ENCODE measurements around the gene DNM3.

DNM3 gene

DNA sequence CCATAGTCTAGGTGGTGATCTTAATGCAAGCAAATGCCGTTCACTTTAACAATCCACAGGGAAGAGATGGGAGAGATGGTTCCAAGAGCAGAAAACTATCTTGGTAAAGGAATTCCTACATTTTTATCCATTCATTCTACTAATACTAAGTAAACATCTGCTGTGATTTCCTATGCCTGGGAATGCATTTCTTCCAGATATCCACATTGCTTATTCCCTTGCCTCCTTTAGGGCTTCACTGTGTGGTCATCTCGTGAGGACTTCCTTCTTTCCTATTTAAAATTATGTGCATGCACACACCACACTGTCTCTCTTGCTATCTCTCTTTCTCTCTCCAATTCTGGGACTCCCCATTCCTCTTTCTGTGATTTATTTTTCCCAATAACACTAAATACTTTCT lies 380.1 kb downstream of the DNM3 start:
- no peak overlapping the region for H3K4me3 ChIP-seq (ENCODE audit: low read depth, low read length)
- H3K36me3 ChIP-seq (ENCODE audit: control insufficient read depth in 2 of 2, insufficient read depth in 1 of 2, low read length in 2 of 2): no peaks in the 10 kb centered on the region
- no peaks in the 10 kb centered on the region for H3K9me3 ChIP-seq (ENCODE audit: control insufficient read depth, insufficient read depth, low read depth, low read length)
- TF ChIP-seq ZNF549 (tag by site-specific recombination; IDR thresholded peaks at IDR 0.05): no peak
- no peak for TF ChIP-seq KLF10 (tag by site-specific recombination; IDR thresholded peaks at IDR 0.05)
- TF ChIP-seq, protein P1, sequence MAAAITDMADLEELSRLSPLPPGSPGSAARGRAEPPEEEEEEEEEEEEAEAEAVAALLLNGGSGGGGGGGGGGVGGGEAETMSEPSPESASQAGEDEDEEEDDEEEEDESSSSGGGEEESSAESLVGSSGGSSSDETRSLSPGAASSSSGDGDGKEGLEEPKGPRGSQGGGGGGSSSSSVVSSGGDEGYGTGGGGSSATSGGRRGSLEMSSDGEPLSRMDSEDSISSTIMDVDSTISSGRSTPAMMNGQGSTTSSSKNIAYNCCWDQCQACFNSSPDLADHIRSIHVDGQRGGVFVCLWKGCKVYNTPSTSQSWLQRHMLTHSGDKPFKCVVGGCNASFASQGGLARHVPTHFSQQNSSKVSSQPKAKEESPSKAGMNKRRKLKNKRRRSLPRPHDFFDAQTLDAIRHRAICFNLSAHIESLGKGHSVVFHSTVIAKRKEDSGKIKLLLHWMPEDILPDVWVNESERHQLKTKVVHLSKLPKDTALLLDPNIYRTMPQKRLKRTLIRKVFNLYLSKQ (tag by site-specific recombination; IDR thresholded peaks at IDR 0.05; ENCODE audit: borderline replicate concordance): no peak
- no peak for TF ChIP-seq ZNF621 (tag by site-specific recombination; IDR thresholded peaks at IDR 0.05)
- TF ChIP-seq, protein P2, sequence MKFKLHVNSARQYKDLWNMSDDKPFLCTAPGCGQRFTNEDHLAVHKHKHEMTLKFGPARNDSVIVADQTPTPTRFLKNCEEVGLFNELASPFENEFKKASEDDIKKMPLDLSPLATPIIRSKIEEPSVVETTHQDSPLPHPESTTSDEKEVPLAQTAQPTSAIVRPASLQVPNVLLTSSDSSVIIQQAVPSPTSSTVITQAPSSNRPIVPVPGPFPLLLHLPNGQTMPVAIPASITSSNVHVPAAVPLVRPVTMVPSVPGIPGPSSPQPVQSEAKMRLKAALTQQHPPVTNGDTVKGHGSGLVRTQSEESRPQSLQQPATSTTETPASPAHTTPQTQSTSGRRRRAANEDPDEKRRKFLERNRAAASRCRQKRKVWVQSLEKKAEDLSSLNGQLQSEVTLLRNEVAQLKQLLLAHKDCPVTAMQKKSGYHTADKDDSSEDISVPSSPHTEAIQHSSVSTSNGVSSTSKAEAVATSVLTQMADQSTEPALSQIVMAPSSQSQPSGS (tag by site-specific recombination; IDR thresholded peaks at IDR 0.05; ENCODE audit: low read depth): no peak
- TF ChIP-seq, protein P3, sequence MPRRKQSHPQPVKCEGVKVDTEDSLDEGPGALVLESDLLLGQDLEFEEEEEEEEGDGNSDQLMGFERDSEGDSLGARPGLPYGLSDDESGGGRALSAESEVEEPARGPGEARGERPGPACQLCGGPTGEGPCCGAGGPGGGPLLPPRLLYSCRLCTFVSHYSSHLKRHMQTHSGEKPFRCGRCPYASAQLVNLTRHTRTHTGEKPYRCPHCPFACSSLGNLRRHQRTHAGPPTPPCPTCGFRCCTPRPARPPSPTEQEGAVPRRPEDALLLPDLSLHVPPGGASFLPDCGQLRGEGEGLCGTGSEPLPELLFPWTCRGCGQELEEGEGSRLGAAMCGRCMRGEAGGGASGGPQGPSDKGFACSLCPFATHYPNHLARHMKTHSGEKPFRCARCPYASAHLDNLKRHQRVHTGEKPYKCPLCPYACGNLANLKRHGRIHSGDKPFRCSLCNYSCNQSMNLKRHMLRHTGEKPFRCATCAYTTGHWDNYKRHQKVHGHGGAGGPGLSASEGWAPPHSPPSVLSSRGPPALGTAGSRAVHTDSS (tag by site-specific recombination; IDR thresholded peaks at IDR 0.05): no peak
- TF ChIP-seq ZNF292 (tag by site-specific recombination; IDR thresholded peaks at IDR 0.05; ENCODE audit: borderline replicate concordance, low read depth): no peak
- TF ChIP-seq ZBTB8A (tag by site-specific recombination; IDR thresholded peaks at IDR 0.05): no peak
- no peak for TF ChIP-seq GLI2 (tag by site-specific recombination; IDR thresholded peaks at IDR 0.05; ENCODE audit: borderline replicate concordance, low read depth)
- TF ChIP-seq SETDB1 (IDR thresholded peaks at IDR 0.05; ENCODE audit: insufficient read length, low read length): no peak
- no peak for TF ChIP-seq ZNF138 (tag by site-specific recombination; IDR thresholded peaks at IDR 0.05; ENCODE audit: borderline replicate concordance)
- no peak for TF ChIP-seq ZFP3 (tag by site-specific recombination; IDR thresholded peaks at IDR 0.05; ENCODE audit: low read depth)
- TF ChIP-seq ZFP41 (tag by site-specific recombination; IDR thresholded peaks at IDR 0.05; ENCODE audit: borderline replicate concordance): no peak
- no peak for TF ChIP-seq ZNF571 (tag by site-specific recombination; IDR thresholded peaks at IDR 0.05)
- no peak for TF ChIP-seq ZNF510 (tag by site-specific recombination; IDR thresholded peaks at IDR 0.05; ENCODE audit: insufficient replicate concordance)
- no peak for TF ChIP-seq ZNF426 (tag by site-specific recombination; IDR thresholded peaks at IDR 0.05)
- TF ChIP-seq ZNF776 (tag by site-specific recombination; IDR thresholded peaks at IDR 0.05; ENCODE audit: borderline replicate concordance): no peak
- no peak for TF ChIP-seq ZNF658 (tag by site-specific recombination; IDR thresholded peaks at IDR 0.05)
- TF ChIP-seq ZNF777 (tag by site-specific recombination; IDR thresholded peaks at IDR 0.05; ENCODE audit: borderline replicate concordance): no peak
- no peak for TF ChIP-seq ZNF670 (tag by site-specific recombination; IDR thresholded peaks at IDR 0.05; ENCODE audit: low read depth)
- ChIA-PET CTCF (no interaction called here), POLR2A (no interaction called here)
- H3K27ac ChIP-seq (ENCODE audit: extremely low read depth, low read depth, low read length): no peak overlapping the region
- H3K4me1 ChIP-seq (ENCODE audit: control insufficient read depth, insufficient read depth, low read length): no peaks in the 10 kb centered on the region

DNA sequence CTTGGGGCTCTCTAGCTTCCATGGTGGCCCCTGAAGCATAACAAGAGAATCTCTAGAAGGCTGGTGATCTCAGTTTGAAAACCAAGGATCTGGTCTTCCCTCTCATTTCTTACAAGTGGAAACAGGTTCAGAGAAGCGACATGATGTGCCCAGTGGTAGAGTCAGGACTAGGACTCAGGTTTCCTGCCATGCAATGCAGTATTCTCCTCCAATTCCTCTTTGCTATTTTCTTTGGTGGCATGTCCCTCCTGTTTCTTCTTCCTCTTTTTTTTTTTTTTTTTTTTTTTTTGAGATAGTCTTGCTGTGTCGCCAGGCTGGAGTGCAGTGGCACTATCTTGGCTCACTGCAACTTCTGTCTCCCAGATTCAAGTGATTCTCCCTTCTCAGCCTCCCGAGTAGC lies 383.6 kb downstream of the DNM3 start:
- Histone ChIP-seq H3K27ac (ENCODE audit: extremely low read depth, low read depth, low read length) (no peak overlapping the region), H3K4me1 (ENCODE audit: control insufficient read depth, insufficient read depth, low read length) (no peaks in the 10 kb centered on the region), H3K4me3 (ENCODE audit: low read depth, low read length) (no peak overlapping the region), H3K9me3 (ENCODE audit: control insufficient read depth, insufficient read depth, low read depth, low read length) (no peaks in the 10 kb centered on the region), H3K36me3 (ENCODE audit: control insufficient read depth in 2 of 2, insufficient read depth in 1 of 2, low read length in 2 of 2) (no peaks in the 10 kb centered on the region)
- ChIA-PET CTCF (no interaction called here), POLR2A (no interaction called here)
- TF ChIP-seq ZNF354C (tag by site-specific recombination; IDR thresholded peaks at IDR 0.05; ENCODE audit: borderline replicate concordance, low read depth) (no peak), ZNF585B (tag by site-specific recombination; IDR thresholded peaks at IDR 0.05) (no peak), ZNF549 (tag by site-specific recombination; IDR thresholded peaks at IDR 0.05) (no peak), GLIS1 (tag by site-specific recombination; IDR thresholded peaks at IDR 0.05) (no peak), TRIM28 (IDR thresholded peaks at IDR 0.05; ENCODE audit: borderline replicate concordance, low read length) (no peak), ZNF138 (tag by site-specific recombination; IDR thresholded peaks at IDR 0.05; ENCODE audit: borderline replicate concordance) (no peak), ZNF121 (tag by site-specific recombination; IDR thresholded peaks at IDR 0.05) (no peak)
- TF ChIP-seq, protein P4, sequence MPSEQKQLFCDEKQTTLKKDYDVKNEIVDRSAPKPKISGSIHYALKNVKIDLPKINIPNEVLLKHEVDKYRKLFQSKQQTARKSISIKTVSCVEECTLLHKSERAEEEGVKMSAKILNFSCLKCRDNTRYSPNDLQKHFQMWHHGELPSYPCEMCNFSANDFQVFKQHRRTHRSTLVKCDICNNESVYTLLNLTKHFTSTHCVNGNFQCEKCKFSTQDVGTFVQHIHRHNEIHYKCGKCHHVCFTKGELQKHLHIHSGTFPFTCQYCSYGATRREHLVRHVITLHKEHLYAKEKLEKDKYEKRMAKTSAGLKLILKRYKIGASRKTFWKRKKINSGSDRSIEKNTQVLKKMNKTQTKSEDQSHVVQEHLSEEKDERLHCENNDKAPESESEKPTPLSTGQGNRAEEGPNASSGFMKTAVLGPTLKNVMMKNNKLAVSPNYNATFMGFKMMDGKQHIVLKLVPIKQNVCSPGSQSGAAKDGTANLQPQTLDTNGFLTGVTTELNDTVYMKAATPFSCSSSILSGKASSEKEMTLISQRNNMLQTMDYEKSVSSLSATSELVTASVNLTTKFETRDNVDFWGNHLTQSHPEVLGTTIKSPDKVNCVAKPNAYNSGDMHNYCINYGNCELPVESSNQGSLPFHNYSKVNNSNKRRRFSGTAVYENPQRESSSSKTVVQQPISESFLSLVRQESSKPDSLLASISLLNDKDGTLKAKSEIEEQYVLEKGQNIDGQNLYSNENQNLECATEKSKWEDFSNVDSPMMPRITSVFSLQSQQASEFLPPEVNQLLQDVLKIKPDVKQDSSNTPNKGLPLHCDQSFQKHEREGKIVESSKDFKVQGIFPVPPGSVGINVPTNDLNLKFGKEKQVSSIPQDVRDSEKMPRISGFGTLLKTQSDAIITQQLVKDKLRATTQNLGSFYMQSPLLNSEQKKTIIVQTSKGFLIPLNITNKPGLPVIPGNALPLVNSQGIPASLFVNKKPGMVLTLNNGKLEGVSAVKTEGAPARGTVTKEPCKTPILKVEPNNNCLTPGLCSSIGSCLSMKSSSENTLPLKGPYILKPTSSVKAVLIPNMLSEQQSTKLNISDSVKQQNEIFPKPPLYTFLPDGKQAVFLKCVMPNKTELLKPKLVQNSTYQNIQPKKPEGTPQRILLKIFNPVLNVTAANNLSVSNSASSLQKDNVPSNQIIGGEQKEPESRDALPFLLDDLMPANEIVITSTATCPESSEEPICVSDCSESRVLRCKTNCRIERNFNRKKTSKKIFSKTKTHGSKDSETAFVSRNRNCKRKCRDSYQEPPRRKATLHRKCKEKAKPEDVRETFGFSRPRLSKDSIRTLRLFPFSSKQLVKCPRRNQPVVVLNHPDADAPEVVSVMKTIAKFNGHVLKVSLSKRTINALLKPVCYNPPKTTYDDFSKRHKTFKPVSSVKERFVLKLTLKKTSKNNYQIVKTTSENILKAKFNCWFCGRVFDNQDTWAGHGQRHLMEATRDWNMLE (tag by site-specific recombination; conservative IDR thresholded peaks at IDR 0.05; ENCODE audit: low read depth): no peak
